H1 (cell line): ENCODE data around the gene DBF4B. TPM values are rescaled to one million over a fixed set of nuclear protein-coding genes. Genes with fewer than 3 reads are reported as not detected.

Source experiments
- CTCF ChIA-PET: fragments of 300-600 bp; sonication (Branson Sonifier 250); formaldehyde crosslinking; loops from one replicate; lab custom pipeline; 2021; ENCODE audit not compliant: partially characterized antibody; lab: Charles Lee
- POLR2A ChIA-PET: fragments of 300-600 bp; sonication (Branson Sonifier 250); formaldehyde crosslinking; loops from one replicate; lab custom pipeline; 2021; ENCODE audit warnings: inconsistent platforms; ENCODE audit not compliant: partially characterized antibody; lab: Charles Lee
- DNase-seq, 2 experiments: peaks; one replicate each; pipeline versions ENCODE4 v3.0.0 to v3.0.0-alpha.2; 2010 to 2022; ENCODE audit warnings: low spot score in 2 of 2, low read depth in 1 of 2, mixed read lengths in 1 of 2
- FAIRE-seq: peaks from 2 replicates; lab custom pipeline; 2011; peaks lifted over from hg19 to GRCh38; lab: Jason Lieb, UNC
- H2AFZ ChIP-seq: 2 replicates; pipeline ENCODE4 v1.8.1; 2012; ENCODE audit warnings: low read length, inconsistent platforms
- H2AK5ac ChIP-seq: 2 replicates; pipeline ENCODE4 v1.6.1; 2013; ENCODE audit warnings: low read depth, low read length
- H2BK120ac ChIP-seq: replicated peaks from 2 replicates; pipeline ENCODE3; 2013; ENCODE audit warnings: low read depth, low read length, inconsistent platforms
- H2BK12ac ChIP-seq: 2 replicates; pipeline ENCODE4 v1.6.1; 2013; ENCODE audit warnings: low read depth, low read length
- H2BK15ac ChIP-seq: 2 replicates; pipeline ENCODE4 v1.6.1; 2013; ENCODE audit warnings: low read length
- H2BK20ac ChIP-seq: 2 replicates; pipeline ENCODE4 v1.6.1; 2013; ENCODE audit warnings: low read length
- H2BK5ac ChIP-seq: 2 replicates; pipeline ENCODE4 v1.6.1; 2013; ENCODE audit warnings: low read depth, low read length
- H3K14ac ChIP-seq: 2 replicates; pipeline ENCODE4 v1.6.1; 2013; ENCODE audit warnings: inconsistent platforms; ENCODE audit not compliant: insufficient read length
- H3K18ac ChIP-seq: 2 replicates; pipeline ENCODE4 v1.6.1; 2013; ENCODE audit warnings: low read length; ENCODE audit errors: extremely low read depth
- H3K23ac ChIP-seq: 2 replicates; pipeline ENCODE4 v1.6.1; 2013; ENCODE audit warnings: inconsistent platforms; ENCODE audit not compliant: insufficient read length
- H3K23me2 ChIP-seq: 2 replicates; pipeline ENCODE4 v1.6.1; 2013; ENCODE audit warnings: low read depth, low read length
- H3K27ac ChIP-seq: 2 replicates; pipeline ENCODE4 v1.6.1; 2011; ENCODE audit warnings: low read depth, low read length, inconsistent platforms
- H3K27me3 ChIP-seq, 4 experiments: replicated peaks in 1 of 4; 1 replicate in 1 of 4; 2 replicates in 3 of 4; pipeline versions ENCODE4 v1.6.1 to v1.8.1; 2011 to 2013; ENCODE audit warnings: low read length in 3 of 4, mild to moderate bottlenecking in 3 of 4, inconsistent platforms in 2 of 4, mixed read lengths in 2 of 4, moderate library complexity in 1 of 4; ENCODE audit not compliant: control insufficient read depth in 3 of 4, insufficient read depth in 3 of 4; ENCODE audit errors: extremely low read depth in 1 of 4
- H3K36me3 ChIP-seq, 4 experiments: 2 replicates each; pipeline versions ENCODE4 v1.6.1 to v1.8.1; 2011 to 2013; ENCODE audit warnings: mild to moderate bottlenecking in 4 of 4, low read length in 3 of 4, moderate library complexity in 2 of 4, control low read depth in 1 of 4, inconsistent platforms in 1 of 4; ENCODE audit not compliant: insufficient read depth in 4 of 4, control insufficient read depth in 2 of 4
- H3K4ac ChIP-seq: replicated peaks from 2 replicates; pipeline ENCODE3; 2013; ENCODE audit warnings: low read length, low read depth, mixed read lengths, inconsistent platforms; ENCODE audit not compliant: insufficient read length
- H3K4me1 ChIP-seq, 4 experiments: replicated peaks in 1 of 4; 1 replicate in 1 of 4; 2 replicates in 3 of 4; pipeline versions ENCODE4 v1.6.1 to v1.8.1; 2011 to 2013; ENCODE audit warnings: low read length in 3 of 4, inconsistent platforms in 2 of 4, mixed read lengths in 1 of 4; ENCODE audit not compliant: insufficient read depth in 4 of 4, control insufficient read depth in 3 of 4
- H3K4me2 ChIP-seq, 2 experiments: 2 replicates each; pipeline versions ENCODE4 v1.6.1 to v1.8.1; 2011 to 2013; ENCODE audit warnings: low read depth in 2 of 2, low read length in 2 of 2, control low read depth in 1 of 2, inconsistent platforms in 1 of 2, mild to moderate bottlenecking in 1 of 2; ENCODE audit not compliant: insufficient read depth in 1 of 2
- H3K4me3 ChIP-seq, 4 experiments: fragments of 200-600, 300-600 bp in 1 of 4; sonication (generic), shearing (Covaris generic), sonication (Bioruptor Twin) in 1 of 4; 2 replicates each; pipeline versions ENCODE4 v1.5.1 to v1.8.1; 2011 to 2016; ENCODE audit warnings: low read length in 4 of 4, low read depth in 3 of 4, control low read depth in 2 of 4, inconsistent platforms in 2 of 4, mild to moderate bottlenecking in 2 of 4, mixed read lengths in 1 of 4, moderate library complexity in 1 of 4; ENCODE audit not compliant: insufficient read depth in 2 of 4; ENCODE audit errors: extremely low read depth in 1 of 4
- H3K56ac ChIP-seq: replicated peaks from 2 replicates; pipeline ENCODE3; 2013; ENCODE audit warnings: low read depth, mild to moderate bottlenecking, mixed read lengths, low read length, inconsistent platforms; ENCODE audit not compliant: insufficient read length
- H3K79me1 ChIP-seq: 2 replicates; pipeline ENCODE4 v1.6.1; 2013; ENCODE audit warnings: low read depth, low read length, control low read depth
- H3K79me2 ChIP-seq, 2 experiments: 2 replicates each; pipeline versions ENCODE4 v1.6.1 to v1.8.1; 2012 to 2013; ENCODE audit warnings: low read length in 2 of 2, mild to moderate bottlenecking in 2 of 2, inconsistent platforms in 1 of 2; ENCODE audit not compliant: insufficient read depth in 2 of 2, control insufficient read depth in 1 of 2
- H3K9ac ChIP-seq, 4 experiments: replicated peaks in 1 of 4; 1 replicate in 1 of 4; 2 replicates in 3 of 4; pipeline versions ENCODE4 v1.6.1 to v1.8.1; 2011 to 2013; ENCODE audit warnings: low read depth in 3 of 4, low read length in 3 of 4, control low read depth in 2 of 4, mild to moderate bottlenecking in 2 of 4, moderate library complexity in 2 of 4, inconsistent platforms in 1 of 4; ENCODE audit errors: extremely low read depth in 1 of 4
- H3K9me3 ChIP-seq, 2 experiments: 2 replicates each; pipeline versions ENCODE4 v1.6.1 to v1.8.1; 2012 to 2013; ENCODE audit warnings: mild to moderate bottlenecking in 2 of 2, moderate library complexity in 2 of 2, control low read depth in 1 of 2, inconsistent platforms in 1 of 2, low read depth in 1 of 2, low read length in 1 of 2, mixed read lengths in 1 of 2; ENCODE audit not compliant: insufficient read depth in 2 of 2
- H4K20me1 ChIP-seq, 2 experiments: replicated peaks in 1 of 2; 2 replicates each; pipeline versions ENCODE3 to v1.8.1; 2011 to 2013; ENCODE audit warnings: inconsistent platforms in 2 of 2, low read length in 2 of 2, mild to moderate bottlenecking in 1 of 2; ENCODE audit not compliant: insufficient read depth in 2 of 2, control insufficient read depth in 1 of 2
- H4K5ac ChIP-seq: 2 replicates; pipeline ENCODE4 v1.6.1; 2013; ENCODE audit warnings: low read length, low read depth, mixed read lengths, inconsistent platforms; ENCODE audit not compliant: insufficient read length
- H4K8ac ChIP-seq: 2 replicates; pipeline ENCODE4 v1.8.0; 2013; ENCODE audit warnings: mild to moderate bottlenecking, moderate library complexity, low read length, inconsistent platforms; ENCODE audit not compliant: insufficient read depth; ENCODE audit errors: extremely low read depth
- H4K91ac ChIP-seq: replicated peaks from 2 replicates; pipeline ENCODE3; 2013; ENCODE audit warnings: low read length, mixed read lengths, inconsistent platforms; ENCODE audit not compliant: insufficient read length
- CBX5 ChIP-seq: fragments of 300-800, 300-1000 bp; sonication (generic); IDR thresholded peaks from 2 replicates; pipeline ENCODE4 v1.7.1; 2016; ENCODE audit warnings: antibody characterized with exemption, low read length, low read depth
- CBX8 ChIP-seq: fragments of 300-800, 300-1000 bp; sonication (generic); IDR thresholded peaks from 2 replicates; pipeline ENCODE4 v1.7.1; 2016; ENCODE audit warnings: low read depth, low read length, borderline replicate concordance
- CREB1 ChIP-seq: IDR thresholded peaks from 2 replicates; pipeline ENCODE4 v1.6.1; 2012; ENCODE audit warnings: inconsistent platforms
- EGR1 ChIP-seq: IDR thresholded peaks from 2 replicates; pipeline ENCODE4 v1.6.1; 2011; ENCODE audit warnings: low read depth, low read length, borderline replicate concordance
- GTF2F1 ChIP-seq: IDR thresholded peaks from 2 replicates; pipeline ENCODE4 v1.6.1; 2012; ENCODE audit warnings: low read depth, low read length, improper control_type of control experiment, borderline replicate concordance
- NANOG ChIP-seq: IDR thresholded peaks from 2 replicates; pipeline ENCODE4 v1.6.1; 2011; ENCODE audit warnings: low read length, low read depth, mild to moderate bottlenecking, inconsistent platforms; ENCODE audit not compliant: insufficient read depth, poor library complexity, severe bottlenecking
- RNF2 ChIP-seq: fragments of 200-900, 300-1000 bp; sonication (generic); IDR thresholded peaks from 2 replicates; pipeline ENCODE4 v1.7.1; 2016; ENCODE audit warnings: borderline replicate concordance, low read depth, mild to moderate bottlenecking, antibody characterized with exemption, low read length; ENCODE audit not compliant: poor library complexity, severe bottlenecking; ENCODE audit errors: missing control alignments
- RXRA ChIP-seq: IDR thresholded peaks from 2 replicates; pipeline ENCODE4 v1.6.1; 2011; ENCODE audit warnings: low read depth, mild to moderate bottlenecking, low read length, moderate library complexity; ENCODE audit not compliant: insufficient read depth
- WGBS, 2 experiments: shearing (Covaris generic) in 1 of 2; methylation state at CpG; one replicate each; pipeline versions ENCODE4 v1.1.6 to v1.1.7; 2013 to 2015; ENCODE audit warnings: low lambda C conversion rate in 2 of 2, mixed read lengths in 2 of 2, inconsistent platforms in 1 of 2, low coverage in 1 of 2, missing lambda C conversion rate in 1 of 2; ENCODE audit not compliant: insufficient replicate concordance in 2 of 2, insufficient coverage in 1 of 2, insufficient read length in 1 of 2; ENCODE audit errors: extremely low coverage in 1 of 2, missing lambda C conversion rate in 1 of 2; 5-methylcytosine and 5-hydroxymethylcytosine counted together
- polyA plus RNA-seq, 7 experiments: library from polyadenylated mRNA; depleted of rRNA in 3 of 7; stranded (reverse) in 5 of 7; unstranded in 2 of 7; fragments of >200 nt in 5 of 7; fragments of 200-250 nt in 2 of 7; gene quantifications; 1 replicate in 5 of 7; 2 replicates in 1 of 7; 4 replicates in 1 of 7; pipeline versions ENCODE4 v1.2.1 to v1.2.3, GENCODE V29; 2011 to 2013; ENCODE audit warnings: missing spikeins in 2 of 7, mixed read lengths in 2 of 7
- total RNA-seq: library from RNA; stranded (reverse); fragmentation: NEBNext Ultra II Directional; extraction: Animal tissue kit (Norgen Biotek cat#: 25700); gene quantifications from 2 replicates; pipeline ENCODE4 v1.2.1, GENCODE V29; 2021
- TF ChIP-seq, protein P1 (sequence below): IDR thresholded peaks from 2 replicates; pipeline ENCODE4 v1.6.1; 2012; ENCODE audit warnings: inconsistent platforms
- TF ChIP-seq, protein P2 (sequence below): IDR thresholded peaks from 2 replicates; pipeline ENCODE4 v1.6.1; 2011; ENCODE audit warnings: low read depth, mild to moderate bottlenecking, low read length; ENCODE audit not compliant: insufficient read depth

The DBF4B gene
- total and polyA plus RNA-seq, 2 of the 8 experiments (the other 6 are each of a cell fraction or from before 2014, with no cell fraction given): 20.2 to 26.9 TPM

DNA sequence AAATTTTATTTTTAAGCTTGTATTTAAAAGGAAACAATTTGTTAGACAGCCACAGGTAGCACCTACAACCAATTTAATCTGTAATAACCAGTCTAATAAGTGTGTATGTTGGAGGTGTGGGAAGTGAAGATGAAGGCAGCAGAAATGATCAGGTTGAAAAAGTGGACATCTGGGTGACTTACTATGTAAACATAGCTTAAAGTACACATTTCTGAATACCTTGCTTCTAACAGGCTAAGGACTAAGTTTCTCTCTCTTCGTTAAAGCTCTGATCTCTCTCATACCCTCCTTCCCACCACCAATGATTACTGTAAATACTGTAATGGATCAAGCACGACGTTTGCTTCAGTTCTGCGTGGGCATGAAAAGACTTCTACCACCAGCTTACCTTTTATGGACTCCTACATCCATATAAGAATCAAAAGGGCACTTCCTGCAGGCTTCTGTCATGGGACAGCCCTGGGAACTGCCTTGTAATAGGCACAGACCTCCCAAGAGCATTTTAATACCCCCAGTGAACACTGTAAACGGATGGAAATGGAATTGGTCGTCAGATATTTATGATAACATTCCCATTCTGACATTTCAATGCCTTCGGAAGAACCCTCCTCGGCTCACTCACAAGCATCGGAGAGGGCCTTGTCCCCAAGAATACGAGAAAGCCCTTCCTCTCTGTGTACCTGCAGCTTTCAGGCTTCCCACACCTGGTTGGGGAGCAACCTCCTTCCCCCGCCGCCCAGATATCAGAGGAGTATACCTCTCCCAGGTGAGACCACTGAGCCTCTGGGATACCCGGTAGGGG lies 19.6 kb upstream of the DBF4B start:
- Histone ChIP-seq H2BK120ac (no peak overlapping the region), H3K4me1 (no peaks in the 10 kb centered on the region; a peak in 1 of 7 replicates), H4K91ac (peak overlapping the region; percentile 45), H3K4ac (peak overlapping the region; percentile 94), H3K18ac (no peak overlapping the region), H3K23ac (no peak overlapping the region), H2BK5ac (peak overlapping the region; percentile 63; the same call in 1 of the 2 replicates), H3K27me3 (no peaks in the 10 kb centered on the region), H3K79me1 (no peaks in the 10 kb centered on the region), H2BK20ac (no peak overlapping the region), H3K4me2 (peak overlapping the region; percentile 84 to 95), H4K5ac (peak overlapping the region; percentile 31), H2BK15ac (no peak overlapping the region), H3K79me2 (peaks cover 0 to 21% of the 10 kb centered on the region in 2 experiments; a peak in 2 of 4 replicates), H3K56ac (peak overlapping the region; percentile 36), H4K20me1 (no peaks in the 10 kb centered on the region), H2BK12ac (no peak overlapping the region; the same call in 1 of the 2 replicates), H4K8ac (peak overlapping the region; percentile 98; the same call in 1 of the 2 replicates), H3K9me3 (no peaks in the 10 kb centered on the region), H2AFZ (peak overlapping the region; percentile 95), H3K36me3 (no peaks in the 10 kb centered on the region; a peak in 2 of 8 replicates), H2AK5ac (no peak overlapping the region), H3K9ac (peak overlapping the region; percentile 74 to 98 (median 92)), H3K23me2 (peaks cover 8% of the 10 kb centered on the region), H3K27ac (peak overlapping the region; percentile 92), H3K14ac (no peak overlapping the region), H3K4me3 (peak overlapping the region; percentile 97 to 100 (median 98))
- ChIA-PET CTCF (interaction anchor here (0.6 to 2.7 kb wide), 5 partner anchors 13 to 282 kb away, joined by 3 to 13 read pairs (median 4); no protein-coding TSS in a partner anchor), POLR2A (interaction anchor here (0.6 to 2.0 kb wide), 15 partner anchors 11 to 185 kb away, joined by 3 to 11 read pairs (median 3); partner anchors contain the start of genes GPATCH8 and MEIOC)
- FAIRE-seq (no peak), DNase-seq (no peak)
- 12% methylated on average over 13 of the region's 13 CpGs; no CpG with 5 or more reads in 1 of the 2 experiments for WGBS, 2 experiments
- TF ChIP-seq CREB1 (no peak), RXRA (no peak), CBX5 (no peak), NANOG (no peak), EGR1 (no peak), CBX8 (no peak), GTF2F1 (no peak), RNF2 (no peak)
- TF ChIP-seq, protein P1, sequence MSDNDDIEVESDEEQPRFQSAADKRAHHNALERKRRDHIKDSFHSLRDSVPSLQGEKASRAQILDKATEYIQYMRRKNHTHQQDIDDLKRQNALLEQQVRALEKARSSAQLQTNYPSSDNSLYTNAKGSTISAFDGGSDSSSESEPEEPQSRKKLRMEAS: no peak
- TF ChIP-seq, protein P2, sequence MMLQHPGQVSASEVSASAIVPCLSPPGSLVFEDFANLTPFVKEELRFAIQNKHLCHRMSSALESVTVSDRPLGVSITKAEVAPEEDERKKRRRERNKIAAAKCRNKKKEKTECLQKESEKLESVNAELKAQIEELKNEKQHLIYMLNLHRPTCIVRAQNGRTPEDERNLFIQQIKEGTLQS: no peak
